ENCODE results near the gene NME3. TPM values are rescaled to one million over a fixed set of nuclear protein-coding genes. Genes with fewer than 3 reads are reported as not detected.

The NME3 gene
- total and polyA plus RNA-seq, 9 donors, result 68.6 to 129 (median 87.4) TPM; not detected in 1

DNA sequence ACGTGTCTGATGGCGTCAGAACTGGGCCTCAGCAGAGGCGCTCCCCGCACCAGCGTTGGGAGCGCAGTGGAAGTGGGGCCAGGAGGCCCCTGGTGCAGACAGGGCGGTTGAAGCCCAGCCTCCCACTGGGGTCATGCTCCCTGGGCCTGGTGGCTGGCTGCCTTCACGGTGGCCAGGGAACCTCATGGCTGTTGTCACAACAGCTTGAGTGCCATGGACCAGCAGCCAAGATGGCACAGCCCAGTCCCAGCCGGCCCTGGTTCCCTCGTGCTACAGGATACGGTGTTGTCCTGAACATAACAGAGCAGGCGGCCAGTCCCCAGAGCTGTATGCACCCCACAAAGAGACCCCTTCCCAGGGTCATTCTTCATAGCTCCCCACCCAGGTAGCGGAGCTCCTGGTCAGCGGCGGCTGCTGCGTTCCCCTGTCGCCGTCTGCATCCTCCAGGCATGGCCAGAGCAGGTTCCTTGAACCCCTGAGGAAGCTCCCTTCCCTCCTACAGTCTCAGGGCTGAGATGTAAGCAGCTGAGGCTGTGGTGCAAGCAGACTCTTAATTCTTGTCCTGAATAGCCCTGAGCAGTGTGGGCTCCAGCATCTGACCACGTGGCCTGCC, 29.7 kb downstream of the NME3 start:
- H3K27me3 ChIP-seq, result no peaks in the 10 kb centered on the region
- DNase-seq, result no peak
- intact Hi-C loops (cut with DNase I), result no loop called here
- no peaks in the 10 kb centered on the region for H3K9me3 ChIP-seq
- no peak overlapping the region for H3K27ac ChIP-seq
- no peaks in the 10 kb centered on the region for H3K36me3 ChIP-seq
- TF ChIP-seq, protein P1, sequence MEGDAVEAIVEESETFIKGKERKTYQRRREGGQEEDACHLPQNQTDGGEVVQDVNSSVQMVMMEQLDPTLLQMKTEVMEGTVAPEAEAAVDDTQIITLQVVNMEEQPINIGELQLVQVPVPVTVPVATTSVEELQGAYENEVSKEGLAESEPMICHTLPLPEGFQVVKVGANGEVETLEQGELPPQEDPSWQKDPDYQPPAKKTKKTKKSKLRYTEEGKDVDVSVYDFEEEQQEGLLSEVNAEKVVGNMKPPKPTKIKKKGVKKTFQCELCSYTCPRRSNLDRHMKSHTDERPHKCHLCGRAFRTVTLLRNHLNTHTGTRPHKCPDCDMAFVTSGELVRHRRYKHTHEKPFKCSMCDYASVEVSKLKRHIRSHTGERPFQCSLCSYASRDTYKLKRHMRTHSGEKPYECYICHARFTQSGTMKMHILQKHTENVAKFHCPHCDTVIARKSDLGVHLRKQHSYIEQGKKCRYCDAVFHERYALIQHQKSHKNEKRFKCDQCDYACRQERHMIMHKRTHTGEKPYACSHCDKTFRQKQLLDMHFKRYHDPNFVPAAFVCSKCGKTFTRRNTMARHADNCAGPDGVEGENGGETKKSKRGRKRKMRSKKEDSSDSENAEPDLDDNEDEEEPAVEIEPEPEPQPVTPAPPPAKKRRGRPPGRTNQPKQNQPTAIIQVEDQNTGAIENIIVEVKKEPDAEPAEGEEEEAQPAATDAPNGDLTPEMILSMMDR (IDR thresholded peaks at IDR 0.05), result no peak
- TF ChIP-seq EP300 (IDR thresholded peaks at IDR 0.05) (no peak), POLR2A (IDR thresholded peaks at IDR 0.05) (no peak)
- WGBS, 3 donors, result 87 to 92% (median 88%) methylated on average over 17 to 19 of the region's 19 CpGs
- H3K4me1 ChIP-seq (ENCODE audit: insufficient read depth), result no peaks in the 10 kb centered on the region
- no peak overlapping the region for H3K4me3 ChIP-seq

DNA sequence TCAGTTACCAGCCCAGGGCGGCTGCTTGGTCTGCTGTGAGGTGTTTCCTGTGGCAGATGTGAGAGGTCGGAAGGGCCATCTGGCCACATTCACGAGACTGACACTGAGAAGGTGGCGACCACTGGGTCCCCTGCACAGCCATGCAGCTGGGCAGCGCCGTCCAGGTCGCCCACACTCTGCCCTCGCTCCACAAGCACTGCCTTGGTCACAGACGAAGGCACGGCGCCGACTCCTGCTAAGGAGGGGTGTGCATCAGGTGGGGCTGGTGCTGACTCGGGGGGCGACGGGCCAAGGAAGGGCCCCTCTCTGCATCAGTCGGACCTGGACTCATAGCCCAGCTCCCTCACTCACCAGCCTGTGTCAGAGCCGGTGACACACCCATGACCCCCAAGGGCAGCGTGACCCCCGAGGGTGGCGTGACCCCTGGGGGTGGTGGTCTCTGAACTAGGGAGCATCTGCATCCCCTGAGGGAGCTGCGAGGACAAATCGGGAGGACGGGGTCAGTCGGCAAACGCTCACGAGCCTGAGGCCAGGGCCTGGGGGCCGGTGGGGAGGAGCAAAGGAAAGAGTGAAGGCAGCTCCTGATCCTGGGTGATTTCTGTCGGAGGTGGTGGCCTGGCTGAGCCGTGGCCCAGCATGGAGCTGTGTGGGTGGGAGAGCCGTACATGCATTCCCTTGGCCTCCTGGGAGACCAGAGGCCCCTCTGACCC, 30.4 kb downstream of the NME3 start:
- DNase-seq, result peak in 1 of 5 donors; percentile 32
- no peak for TF ChIP-seq EP300 (IDR thresholded peaks at IDR 0.05)
- TF ChIP-seq, protein P1 (IDR thresholded peaks at IDR 0.05), result no peak
- TF ChIP-seq POLR2A (IDR thresholded peaks at IDR 0.05), result no peak
- H3K4me1 ChIP-seq (ENCODE audit: insufficient read depth), result no peaks in the 10 kb centered on the region
- no peak overlapping the region for H3K27ac ChIP-seq
- H3K36me3 ChIP-seq, result no peaks in the 10 kb centered on the region
- WGBS, 3 donors, result 87 to 88% (median 87%) methylated on average over 30 of the region's 30 CpGs
- H3K27me3 ChIP-seq, result no peaks in the 10 kb centered on the region
- intact Hi-C loops (cut with DNase I), result no loop called here
- H3K4me3 ChIP-seq, result no peak overlapping the region
- no peaks in the 10 kb centered on the region for H3K9me3 ChIP-seq

DNA sequence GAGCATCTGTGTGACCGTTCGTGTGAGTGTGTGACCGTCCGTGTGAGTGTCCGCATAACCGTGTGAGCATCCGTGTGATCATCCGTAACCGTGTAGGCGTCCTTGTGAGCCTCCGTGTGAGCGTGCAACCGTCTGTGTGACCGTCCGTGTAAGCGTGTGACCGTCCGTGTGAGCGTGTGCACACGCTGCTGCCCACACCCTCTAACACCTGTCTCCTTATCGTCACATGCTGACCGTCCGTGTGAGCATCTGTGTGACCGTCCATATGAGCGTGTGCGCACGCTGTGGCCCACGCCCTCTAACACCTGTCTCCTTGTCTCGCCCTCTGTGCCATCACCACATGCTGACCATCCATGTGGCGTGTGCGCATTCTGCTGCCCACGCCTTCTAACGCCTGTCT, 31.1 kb downstream of the NME3 start:
- TF ChIP-seq EP300 (IDR thresholded peaks at IDR 0.05), result no peak
- TF ChIP-seq, protein P1 (IDR thresholded peaks at IDR 0.05), result no peak
- no peak for TF ChIP-seq POLR2A (IDR thresholded peaks at IDR 0.05)
- DNase-seq, result no peak
- no peaks in the 10 kb centered on the region for H3K9me3 ChIP-seq
- H3K36me3 ChIP-seq, result no peaks in the 10 kb centered on the region
- WGBS, 3 donors, result 95 to 97% (median 95%) methylated on average over 33 of the region's 33 CpGs
- intact Hi-C loops (cut with DNase I), result no loop called here
- no peak overlapping the region for H3K27ac ChIP-seq
- no peaks in the 10 kb centered on the region for H3K27me3 ChIP-seq
- H3K4me1 ChIP-seq (ENCODE audit: insufficient read depth), result no peaks in the 10 kb centered on the region
- H3K4me3 ChIP-seq, result no peak overlapping the region

DNA sequence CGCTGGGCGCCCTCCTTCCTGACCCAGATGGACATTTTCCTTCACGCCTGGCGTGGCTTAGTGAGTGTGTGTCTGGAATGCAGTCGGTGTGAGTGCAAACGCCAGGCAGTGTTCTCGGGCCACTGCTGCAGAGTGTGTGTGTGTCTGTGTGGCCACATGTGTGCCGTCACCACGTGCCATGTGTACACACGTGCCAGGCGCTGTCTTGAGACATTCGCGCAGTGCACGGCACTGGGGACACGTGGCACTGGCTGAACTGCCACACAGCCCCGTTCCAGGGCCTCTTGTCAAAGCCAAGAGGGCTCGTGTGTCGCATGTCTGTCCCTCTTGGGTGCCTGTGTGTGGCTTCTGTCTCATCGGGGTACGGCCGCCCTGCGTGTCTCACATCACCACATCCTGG, 36.5 kb downstream of the NME3 start:
- H3K9me3 ChIP-seq, result no peaks in the 10 kb centered on the region
- no peak for TF ChIP-seq EP300 (IDR thresholded peaks at IDR 0.05)
- TF ChIP-seq, protein P1 (IDR thresholded peaks at IDR 0.05), result no peak
- H3K36me3 ChIP-seq, result no peaks in the 10 kb centered on the region
- no peak overlapping the region for H3K4me3 ChIP-seq
- intact Hi-C loops (cut with DNase I), result no loop called here
- 96 to 97% (median 96%) methylated on average over 22 of the region's 22 CpGs for WGBS, 3 donors
- H3K27me3 ChIP-seq, result no peaks in the 10 kb centered on the region
- no peak overlapping the region for H3K27ac ChIP-seq
- no peaks in the 10 kb centered on the region for H3K4me1 ChIP-seq (ENCODE audit: insufficient read depth)
- no peak for DNase-seq

All from ovary (tissue), 9 donors.